Right renal cortex interstitium (tissue), 3 donors: ENCODE data around the gene ARMC7. TPM values are rescaled to one million over a fixed set of nuclear protein-coding genes. Genes with fewer than 3 reads are reported as not detected.
"Not testable (repeated sequence)": the region's sequence is repeated elsewhere in the genome, so short reads cannot be mapped to it uniquely, and the experiment has no call there.

ENCODE experiments used
- DNase-seq, 3 donors: peaks; one replicate each; pipeline ENCODE4 v3.0.0-alpha.2; 2013; ENCODE audit warnings: low read depth in 3 of 3, low spot score in 2 of 3
- polyA plus RNA-seq, 3 donors: library from polyadenylated mRNA; unstranded; fragments of 120-200 nt; gene quantifications; one replicate each; pipeline ENCODE4 v1.2.1, GENCODE V29; 2013; ENCODE audit not compliant: insufficient read length in 3 of 3

Gene ARMC7
- polyA plus RNA-seq, 3 donors, result 15.4 to 18.8 (median 16.3) TPM

- no peak for DNase-seq
Measured at GRCh38 chr17:75151930-75152329, 42.2 kb downstream of the ARMC7 start.

DNA sequence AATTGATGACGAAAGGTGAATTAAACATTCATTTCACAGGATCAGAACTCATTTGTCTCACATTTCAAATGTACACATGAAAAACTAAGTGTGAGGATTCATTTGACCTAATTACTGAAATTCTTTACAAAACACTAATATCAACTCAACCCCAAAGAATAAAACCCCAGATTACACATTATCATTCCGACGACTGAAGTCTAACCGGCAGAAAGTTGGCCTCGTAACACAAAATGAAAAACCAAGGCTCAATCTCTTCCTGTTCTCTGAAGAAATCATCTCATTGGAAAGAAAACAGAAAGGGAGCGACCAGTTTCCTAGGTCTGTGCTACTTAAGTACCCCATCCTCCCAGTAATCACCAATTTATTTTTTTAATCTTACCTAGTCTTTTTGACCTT lies 42.8 kb downstream of the ARMC7 start:
- DNase-seq, result peak in 1 of 3 donors; percentile 6

- peak in 2 of 3 donors; percentile 31 to 45 for DNase-seq
Measured at GRCh38 chr17:75152922-75153779, 43.4 kb downstream of the ARMC7 start.

DNA sequence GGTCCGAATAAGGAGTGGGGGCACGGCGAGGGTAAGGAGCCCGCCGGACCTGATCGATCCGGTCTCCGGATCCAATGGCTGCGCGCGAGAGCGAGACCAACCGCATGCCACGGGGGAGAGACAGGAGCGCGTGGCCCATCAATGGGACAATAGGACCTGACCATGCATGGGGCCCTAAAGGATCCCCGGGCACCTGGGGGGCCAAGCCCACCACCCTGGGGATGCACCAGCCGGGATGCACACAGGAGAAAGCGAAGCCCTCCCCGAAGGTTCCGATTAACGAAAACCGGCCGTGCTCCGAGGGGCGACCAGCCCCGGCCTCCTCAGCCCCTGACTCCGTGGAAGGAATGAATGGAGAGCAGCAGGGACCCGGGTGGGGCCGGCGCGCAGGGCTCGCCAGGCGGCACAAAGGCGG lies 44.0 kb downstream of the ARMC7 start:
- DNase-seq, result peak in 2 of 3 donors; percentile 3 to 39

DNA sequence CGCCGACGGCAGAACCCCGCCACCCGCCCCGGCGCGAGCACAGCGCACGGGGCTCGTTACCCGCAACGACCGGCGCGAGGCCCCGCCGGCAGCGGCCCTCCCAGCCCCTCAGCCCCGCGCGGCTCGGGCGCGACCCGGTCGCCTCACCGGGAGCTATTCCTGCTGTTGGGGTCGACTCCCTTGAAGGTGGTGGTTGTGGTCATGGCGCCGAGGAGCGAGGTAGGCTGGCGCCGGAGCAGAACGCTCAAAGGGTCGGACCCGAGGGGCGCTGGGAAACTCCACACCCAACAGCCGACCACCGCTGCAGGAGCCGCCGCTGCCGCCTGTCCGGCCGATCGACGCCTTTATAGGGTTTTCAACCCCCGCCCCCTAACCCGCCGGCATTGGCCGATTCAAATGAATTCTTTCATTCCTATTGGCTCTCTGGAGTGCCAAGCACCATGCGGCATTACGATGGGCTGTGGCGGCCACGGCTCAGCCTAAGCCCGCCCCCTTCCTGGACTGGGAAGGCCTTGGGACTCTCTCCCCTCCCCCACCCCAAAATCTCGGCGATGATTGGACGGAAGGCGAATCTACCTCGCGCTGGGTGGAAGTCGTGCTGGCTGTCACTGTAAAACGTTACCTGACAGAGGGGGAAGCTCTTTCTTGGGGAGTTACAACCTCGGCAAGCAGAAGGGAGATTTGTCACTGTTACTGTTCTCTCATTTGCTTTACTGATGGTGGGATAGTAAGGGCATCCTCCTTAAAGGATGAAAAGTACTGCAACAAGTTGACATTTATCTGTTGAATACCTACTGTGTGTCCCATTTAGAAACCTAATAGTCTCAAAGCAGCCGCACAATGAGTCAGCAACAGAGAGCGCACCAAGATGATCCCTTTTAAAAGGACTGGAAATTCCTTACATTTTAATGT lies 44.7 kb downstream of the ARMC7 start, which contains the start of gene JPT1:
JPT1 (minus strand) TSS at position 318 of the 912 bp plus-strand sequence; CDS start at position 203, 115 bp downstream.
- peak; percentile 92 to 98 (median 93) for DNase-seq

DNA sequence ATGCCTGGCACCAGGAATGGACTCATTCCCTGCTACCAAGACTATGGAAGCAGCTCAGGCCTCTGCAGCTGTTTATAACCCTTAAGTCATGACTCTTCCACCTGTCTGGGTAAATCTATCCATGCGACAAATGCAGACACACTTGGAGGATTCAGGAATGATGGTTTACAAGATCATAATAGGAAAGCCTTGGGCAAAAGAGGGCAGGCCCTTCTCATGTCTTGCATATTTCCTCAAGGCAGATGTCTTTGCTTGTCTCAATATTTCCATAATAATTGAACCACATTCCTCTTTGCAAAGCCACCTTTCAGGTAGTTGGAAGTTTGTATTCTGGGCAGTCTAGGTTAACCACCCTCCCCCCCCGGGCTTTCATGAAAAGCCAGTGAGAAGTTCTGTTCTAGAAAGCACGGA lies 45.4 kb downstream of the ARMC7 start:
- no peak for DNase-seq

GRCh38 chr17:75158480-75158879 lies 48.7 kb downstream of the ARMC7 start:
- DNase-seq, result not testable (repeated sequence)

DNA sequence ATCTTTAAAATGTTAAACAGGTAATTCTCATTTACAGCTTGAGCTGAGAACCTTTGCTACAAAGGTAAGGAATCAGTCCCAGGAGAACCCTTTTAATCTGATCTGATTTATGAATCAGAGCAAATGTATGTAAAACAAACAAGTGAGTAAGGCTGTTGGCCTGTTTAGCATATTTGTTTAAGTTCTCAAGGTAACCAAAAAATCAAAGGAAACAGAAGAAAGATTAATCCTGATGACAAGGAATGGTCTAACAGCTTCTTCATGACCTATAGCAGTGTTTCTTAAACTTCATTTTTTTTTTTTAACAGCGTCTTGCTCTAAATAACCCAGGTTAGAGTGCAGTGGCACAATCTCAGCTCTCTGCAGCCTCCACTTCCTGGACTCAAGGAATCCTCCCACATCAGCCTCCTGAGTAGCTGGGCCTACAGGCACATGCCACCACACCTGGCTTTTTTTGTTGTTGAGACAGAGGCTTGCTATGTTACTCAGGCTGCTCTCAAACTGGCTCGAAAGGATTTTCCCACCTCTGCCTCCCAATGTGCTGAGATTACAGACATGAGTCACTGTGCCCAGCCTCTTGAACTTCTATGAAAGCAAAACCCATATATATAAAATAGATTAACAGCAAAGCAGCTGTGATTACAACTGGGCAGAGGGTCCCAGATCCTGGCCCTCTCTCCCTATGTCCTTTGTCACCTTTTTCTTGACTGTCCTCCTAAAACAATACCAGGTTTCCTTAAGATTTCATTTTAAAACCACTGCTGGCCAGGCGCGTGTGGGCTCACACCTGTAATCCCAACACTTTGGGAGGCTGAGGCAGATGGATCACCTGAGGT lies 49.6 kb downstream of the ARMC7 start:
- DNase-seq, result no peak

DNA sequence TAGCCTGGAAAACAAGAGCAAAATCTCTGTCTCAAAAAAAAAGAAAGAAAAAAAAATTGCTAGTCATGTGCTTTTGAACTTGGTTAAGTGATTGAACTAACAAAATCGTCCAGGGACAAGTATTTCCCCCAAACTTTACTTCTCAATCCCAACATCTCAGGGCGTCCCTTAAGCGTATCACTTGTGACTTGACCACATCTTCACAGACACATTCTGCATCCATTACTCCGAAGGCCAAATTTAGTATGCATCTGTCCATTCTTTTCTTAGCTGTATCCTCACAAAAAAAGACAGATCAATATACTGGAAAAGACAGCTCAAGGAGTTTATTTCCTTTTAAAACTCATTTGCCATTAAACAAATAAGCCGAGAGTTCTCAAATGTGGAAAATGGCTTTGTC lies 50.4 kb downstream of the ARMC7 start:
- no peak for DNase-seq

DNA sequence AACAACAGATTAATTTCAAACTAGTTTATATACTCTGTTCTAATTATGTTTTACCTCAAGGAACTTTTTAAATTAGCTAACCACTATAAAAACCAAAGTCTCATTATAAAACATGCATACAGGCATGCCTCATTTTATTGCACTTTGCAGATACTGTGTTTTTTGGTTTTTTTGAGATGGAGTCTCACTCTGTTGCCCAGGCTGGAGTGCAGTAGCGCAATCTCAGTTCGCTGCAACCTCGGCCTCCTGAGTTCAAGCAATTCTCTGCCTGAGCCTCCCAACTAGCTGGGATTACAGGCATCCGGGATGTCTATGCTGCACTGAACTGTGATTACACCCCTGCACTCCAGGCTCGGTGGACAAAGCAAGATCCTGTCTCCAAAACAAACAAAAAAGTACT lies 53.3 kb downstream of the ARMC7 start:
- no peak for DNase-seq

DNA sequence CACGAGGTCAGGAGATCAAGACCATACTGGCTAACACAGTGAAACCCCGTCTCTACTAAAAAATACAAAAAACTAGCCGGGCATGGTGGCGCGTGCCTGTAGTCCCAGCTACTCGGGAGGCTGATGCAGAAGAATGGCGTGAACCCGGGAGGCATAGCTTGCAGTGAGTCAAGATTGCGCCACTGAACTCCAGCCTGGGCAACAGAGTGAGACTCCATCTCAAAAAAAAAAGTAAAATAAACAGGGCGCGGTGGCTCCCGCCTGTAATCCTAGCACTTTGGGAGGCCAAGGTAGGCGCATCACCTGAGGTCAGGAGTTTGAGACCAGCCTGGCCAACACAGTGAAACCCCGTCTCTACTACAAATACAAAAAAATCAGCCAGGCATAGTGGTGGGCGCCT lies 54.8 kb downstream of the ARMC7 start:
- DNase-seq, result not testable (repeated sequence)

DNA sequence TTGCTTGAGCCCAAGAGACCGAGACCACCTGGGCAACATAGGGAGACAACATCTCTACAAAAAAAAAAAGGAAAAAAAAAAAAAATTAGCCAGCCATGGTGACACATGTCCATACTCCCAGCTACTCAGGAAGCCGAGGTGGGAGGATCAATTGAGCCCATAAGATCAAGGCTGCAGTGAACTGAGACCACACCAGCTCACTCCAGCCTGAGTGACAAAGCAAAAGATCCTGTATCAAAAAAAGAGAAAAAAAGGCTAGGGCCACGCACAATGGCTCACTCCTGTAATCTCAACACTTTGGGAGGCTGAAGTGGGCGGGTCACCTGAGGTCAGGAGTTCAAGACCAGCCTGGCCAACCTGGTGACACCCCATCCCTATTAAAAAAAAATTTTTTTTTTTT lies 59.2 kb downstream of the ARMC7 start:
- DNase-seq, result no peak

- no peak for DNase-seq
Measured at GRCh38 chr17:75173526-75173925, 63.8 kb downstream of the ARMC7 start.

DNA sequence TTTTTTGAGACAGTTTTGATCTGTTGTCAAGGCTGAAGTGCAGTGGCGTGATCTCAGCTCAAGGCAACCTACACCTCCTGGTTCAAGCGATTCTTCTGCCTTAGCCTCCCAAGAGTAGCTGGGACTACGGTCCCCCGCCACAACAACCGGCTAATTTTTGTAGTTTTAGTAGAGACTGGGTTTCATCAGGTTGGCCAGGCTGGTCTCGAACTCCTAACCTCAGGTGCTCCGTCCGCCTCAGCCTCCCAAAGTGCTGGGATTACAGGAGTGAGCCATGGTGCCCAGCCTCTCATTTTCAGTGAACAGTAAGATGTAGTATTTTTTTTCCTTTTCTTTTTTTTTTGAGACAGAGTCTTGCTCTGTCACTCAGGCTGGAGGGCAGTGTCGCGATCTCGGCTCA lies 65.2 kb downstream of the ARMC7 start:
- DNase-seq, result no peak

- no peak for DNase-seq
Measured at GRCh38 chr17:75176625-75177024, 66.9 kb downstream of the ARMC7 start.

DNA sequence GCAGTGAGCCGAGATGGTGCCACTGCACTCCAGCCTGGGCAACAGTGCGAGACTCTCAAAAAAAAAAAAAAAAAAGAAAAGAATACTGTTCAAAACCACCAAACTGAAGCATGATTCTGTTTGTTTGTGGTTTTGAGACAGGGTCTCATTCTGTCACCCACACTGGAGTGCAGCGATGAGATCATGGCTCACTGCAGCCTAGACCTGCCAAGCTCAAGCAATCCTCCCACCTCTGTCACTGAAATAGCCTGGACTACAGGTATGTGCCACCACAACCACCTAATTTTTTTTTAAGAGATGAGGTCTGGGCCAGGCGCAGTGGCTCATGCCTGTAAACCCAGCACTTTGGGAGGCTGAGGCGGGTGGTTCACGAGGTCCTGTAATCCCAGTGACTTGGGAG lies 68.7 kb downstream of the ARMC7 start:
- no peak for DNase-seq
